DND-41 (cell line): ENCODE measurements around the gene PHLPP1.

Source experiments
- ATAC-seq: fragments of 200-7000 bp; cut with Tn5 transposase; 3 replicates; pipeline ENCODE4 v1.9.1; 2021; ENCODE audit warnings: low read depth; ENCODE audit not compliant: insufficient read depth
- DNase-seq: peaks from one replicate; pipeline ENCODE4 v3.0.0-alpha.2; 2020
- H2AFZ ChIP-seq: 2 replicates; pipeline ENCODE4 v1.6.0; 2012; ENCODE audit warnings: low read depth, low read length
- H3K27ac ChIP-seq: 2 replicates; pipeline ENCODE4 v1.5.1; 2012; ENCODE audit warnings: low read length, inconsistent platforms
- H3K27me3 ChIP-seq: fragments of 200-600 bp; sonication (generic); 2 replicates; pipeline ENCODE4 v1.6.0; 2012; ENCODE audit warnings: low read length, mild to moderate bottlenecking, inconsistent platforms; ENCODE audit not compliant: insufficient read depth, poor library complexity
- H3K36me3 ChIP-seq: 2 replicates; pipeline ENCODE4 v1.5.1; 2012; ENCODE audit warnings: low read length, inconsistent platforms; ENCODE audit not compliant: insufficient read depth
- H3K4me1 ChIP-seq: 2 replicates; pipeline ENCODE4 v1.5.1; 2012; ENCODE audit warnings: mild to moderate bottlenecking, low read length; ENCODE audit not compliant: insufficient read depth
- H3K4me2 ChIP-seq: 2 replicates; pipeline ENCODE4 v1.6.0; 2012; ENCODE audit warnings: mild to moderate bottlenecking, moderate library complexity, low read length, inconsistent platforms; ENCODE audit not compliant: insufficient read depth
- H3K4me3 ChIP-seq, 2 experiments: fragments of 200-600 bp in 1 of 2; shearing (Covaris generic) in 1 of 2; 2 replicates each; pipeline ENCODE4 v1.5.1; 2012 to 2016; ENCODE audit warnings: inconsistent platforms in 2 of 2, low read length in 2 of 2, mild to moderate bottlenecking in 2 of 2, low read depth in 1 of 2, moderate library complexity in 1 of 2
- H3K79me2 ChIP-seq: 2 replicates; pipeline ENCODE4 v1.6.0; 2012; ENCODE audit warnings: low read length, inconsistent platforms; ENCODE audit not compliant: insufficient read depth
- H3K9ac ChIP-seq: 2 replicates; pipeline ENCODE4 v1.6.0; 2012; ENCODE audit warnings: low read depth, mild to moderate bottlenecking, inconsistent platforms, low read length, moderate library complexity
- H3K9me3 ChIP-seq: 2 replicates; pipeline ENCODE4 v1.5.1; 2012; ENCODE audit warnings: low read length, moderate library complexity, mild to moderate bottlenecking, inconsistent platforms; ENCODE audit not compliant: insufficient read depth, severe bottlenecking
- H4K20me1 ChIP-seq: 2 replicates; pipeline ENCODE4 v1.6.0; 2012; ENCODE audit warnings: low read length; ENCODE audit not compliant: insufficient read depth
- CTCF ChIP-seq: IDR thresholded peaks from 2 replicates; pipeline ENCODE4 v1.5.1; 2012; ENCODE audit warnings: borderline replicate concordance, low read length, moderate library complexity, mild to moderate bottlenecking; ENCODE audit not compliant: poor library complexity, severe bottlenecking; ENCODE audit errors: extremely low read depth
- EZH2 ChIP-seq: IDR thresholded peaks from 3 replicates; pipeline ENCODE4 v1.6.1; 2012; ENCODE audit warnings: borderline replicate concordance, low read depth, mild to moderate bottlenecking, moderate library complexity, low read length, inconsistent platforms; ENCODE audit not compliant: severe bottlenecking

Gene PHLPP1

GRCh38 chr18:62881509-62882016 is 166.2 kb downstream of the PHLPP1 start:
- H3K4me1 ChIP-seq = no peaks in the 10 kb centered on the region
- DNase-seq (no peak), ATAC-seq (0 out of 3 replicates have a peak, but pooled peaks have one; percentile 9)
- H2AFZ ChIP-seq = no peak overlapping the region
- H3K4me3 ChIP-seq = no peak overlapping the region
- H3K9me3 ChIP-seq = no peaks in the 10 kb centered on the region
- H3K4me2 ChIP-seq = no peak overlapping the region
- no peak overlapping the region for H3K9ac ChIP-seq
- H4K20me1 ChIP-seq = no peaks in the 10 kb centered on the region
- no peak overlapping the region for H3K27ac ChIP-seq
- H3K27me3 ChIP-seq = no peaks in the 10 kb centered on the region
- TF ChIP-seq CTCF (no peak), EZH2 (no peak)
- no peaks in the 10 kb centered on the region for H3K36me3 ChIP-seq
- H3K79me2 ChIP-seq = no peaks in the 10 kb centered on the region

- TF ChIP-seq CTCF (no peak), EZH2 (no peak)
- ATAC-seq (no peak), DNase-seq (no peak)
Observed at GRCh38 chr18:62883937-62884735, 168.8 kb downstream of the PHLPP1 start.

GRCh38 chr18:62885804-62886203 is 170.5 kb downstream of the PHLPP1 start:
- Histone ChIP-seq H2AFZ (no peak overlapping the region), H3K4me1 (no peaks in the 10 kb centered on the region), H3K4me3 (no peak overlapping the region), H4K20me1 (no peaks in the 10 kb centered on the region), H3K9ac (no peak overlapping the region), H3K27me3 (no peaks in the 10 kb centered on the region), H3K27ac (no peak overlapping the region), H3K4me2 (no peak overlapping the region), H3K79me2 (no peaks in the 10 kb centered on the region), H3K36me3 (no peaks in the 10 kb centered on the region), H3K9me3 (no peaks in the 10 kb centered on the region)
- DNase-seq (no peak), ATAC-seq (no peak)
- no peak for TF ChIP-seq EZH2
- TF ChIP-seq CTCF = no peak

More at GRCh38 chr18:62883937-62884735, 168.8 kb downstream of the PHLPP1 start:
- H3K27ac ChIP-seq = no peak overlapping the region
- no peaks in the 10 kb centered on the region for H4K20me1 ChIP-seq
- no peaks in the 10 kb centered on the region for H3K27me3 ChIP-seq
- no peak overlapping the region for H3K4me3 ChIP-seq
- H3K36me3 ChIP-seq = no peaks in the 10 kb centered on the region
- H3K9ac ChIP-seq = no peak overlapping the region
- H3K79me2 ChIP-seq = no peaks in the 10 kb centered on the region
- no peak overlapping the region for H3K4me2 ChIP-seq
- H2AFZ ChIP-seq = no peak overlapping the region
- H3K9me3 ChIP-seq = no peaks in the 10 kb centered on the region
- H3K4me1 ChIP-seq = no peaks in the 10 kb centered on the region
